H1 (cell line): ENCODE results near the gene NAT10. TPM values are rescaled to one million over a fixed set of nuclear protein-coding genes. Genes with fewer than 3 reads are reported as not detected.

ENCODE experiments used
- CHD2 ChIP-seq: IDR thresholded peaks from 2 replicates; pipeline ENCODE4 v1.6.1; 2012; ENCODE audit warnings: low read length, improper control_type of control experiment
- HDAC2 ChIP-seq, 2 experiments: fragments of 300-600 bp in 1 of 2; sonication (generic) in 1 of 2; IDR thresholded peaks; 2 replicates each; pipeline ENCODE4 v1.6.1; 2011 to 2012; ENCODE audit warnings: low read depth in 2 of 2, low read length in 2 of 2, mild to moderate bottlenecking in 2 of 2, moderate library complexity in 2 of 2, borderline replicate concordance in 1 of 2, inconsistent platforms in 1 of 2
- KDM1A ChIP-seq: fragments of 200-600, 300-600 bp; sonication (generic); IDR thresholded peaks from 2 replicates; pipeline ENCODE4 v1.7.1; 2016; ENCODE audit warnings: mild to moderate bottlenecking, low read length, borderline replicate concordance
- POU5F1 ChIP-seq: IDR thresholded peaks from 2 replicates; pipeline ENCODE4 v1.6.1; 2011; ENCODE audit warnings: low read depth, mild to moderate bottlenecking, low read length, moderate library complexity
- SP2 ChIP-seq: IDR thresholded peaks from 2 replicates; pipeline ENCODE4 v1.6.1; 2012; ENCODE audit warnings: mild to moderate bottlenecking, low read length, inconsistent platforms
- TEAD4 ChIP-seq: IDR thresholded peaks from 2 replicates; pipeline ENCODE4 v1.6.1; 2012; ENCODE audit warnings: low read depth, low read length, inconsistent platforms, mixed read lengths
- polyA plus RNA-seq, 7 experiments: library from polyadenylated mRNA; depleted of rRNA in 3 of 7; stranded (reverse) in 5 of 7; unstranded in 2 of 7; fragments of >200 nt in 5 of 7; fragments of 200-250 nt in 2 of 7; gene quantifications; 1 replicate in 5 of 7; 2 replicates in 1 of 7; 4 replicates in 1 of 7; pipeline versions ENCODE4 v1.2.1 to v1.2.3, GENCODE V29; 2011 to 2013; ENCODE audit warnings: missing spikeins in 2 of 7, mixed read lengths in 2 of 7
- total RNA-seq: library from RNA; stranded (reverse); fragmentation: NEBNext Ultra II Directional; extraction: Animal tissue kit (Norgen Biotek cat#: 25700); gene quantifications from 2 replicates; pipeline ENCODE4 v1.2.1, GENCODE V29; 2021

NAT10 gene
- total and polyA plus RNA-seq, 2 of the 8 experiments (the other 6 are each of a cell fraction or from before 2014, with no cell fraction given) = 66.3 to 89.6 TPM

- no peak for TF ChIP-seq HDAC2 (IDR thresholded peaks at IDR 0.05; ENCODE audit: borderline replicate concordance in 1 of 2, low read depth in 2 of 2, low read length in 2 of 2)
- TF ChIP-seq SP2 = no peak
- no peak for TF ChIP-seq CHD2
- TF ChIP-seq TEAD4 = no peak
- no peak for TF ChIP-seq POU5F1
- no peak for TF ChIP-seq KDM1A
These were observed 71.4 kb downstream of the NAT10 start (continued) for GRCh38 chr11:34176751-34177209.
